ENCODE results near the gene ITGB2. TPM values are rescaled to one million over a fixed set of nuclear protein-coding genes. Genes with fewer than 3 reads are reported as not detected.

ITGB2 gene
- polyA plus RNA-seq, 1 donor, result 17.1 TPM

DNA sequence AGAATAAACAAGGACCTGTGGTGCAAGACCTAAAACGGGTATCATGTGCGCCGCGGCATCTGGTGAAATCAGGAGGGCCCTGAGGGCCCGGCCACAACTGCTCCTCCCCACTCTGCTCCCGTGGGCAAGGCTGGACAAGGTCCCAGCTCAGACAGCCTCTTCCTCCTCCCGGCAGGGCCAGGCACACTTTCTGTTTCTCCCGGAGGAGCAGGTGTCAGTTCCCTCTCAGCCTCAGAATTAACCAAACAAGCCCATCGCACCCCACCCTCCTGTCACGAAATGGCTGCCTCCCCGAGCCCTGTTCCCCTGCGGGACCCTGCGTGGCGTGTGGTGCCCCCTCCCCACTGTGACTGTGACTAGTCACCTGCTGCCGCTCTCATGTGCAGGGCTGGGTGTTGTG lies 62.4 kb downstream of the ITGB2 start:
- no peaks in the 10 kb centered on the region for H3K27me3 ChIP-seq (ENCODE audit: control insufficient read depth, insufficient read depth, low read length)
- H3K4me3 ChIP-seq (ENCODE audit: low read length), result no peak overlapping the region
- H3K27ac ChIP-seq (ENCODE audit: low read length), result no peak overlapping the region
- peaks cover 5% of the 10 kb centered on the region for H3K4me1 ChIP-seq (ENCODE audit: control insufficient read depth, insufficient read depth, low read length)
- no peak for DNase-seq
- no peaks in the 10 kb centered on the region for H3K9me3 ChIP-seq (ENCODE audit: control insufficient read depth, low read depth, low read length)
- peaks cover 86% of the 10 kb centered on the region for H3K36me3 ChIP-seq (ENCODE audit: control insufficient read depth, insufficient read depth, low read length)
- WGBS (ENCODE audit: insufficient coverage, low lambda C conversion rate), result no CpG with 5 or more reads among the region's 15 CpGs

DNA sequence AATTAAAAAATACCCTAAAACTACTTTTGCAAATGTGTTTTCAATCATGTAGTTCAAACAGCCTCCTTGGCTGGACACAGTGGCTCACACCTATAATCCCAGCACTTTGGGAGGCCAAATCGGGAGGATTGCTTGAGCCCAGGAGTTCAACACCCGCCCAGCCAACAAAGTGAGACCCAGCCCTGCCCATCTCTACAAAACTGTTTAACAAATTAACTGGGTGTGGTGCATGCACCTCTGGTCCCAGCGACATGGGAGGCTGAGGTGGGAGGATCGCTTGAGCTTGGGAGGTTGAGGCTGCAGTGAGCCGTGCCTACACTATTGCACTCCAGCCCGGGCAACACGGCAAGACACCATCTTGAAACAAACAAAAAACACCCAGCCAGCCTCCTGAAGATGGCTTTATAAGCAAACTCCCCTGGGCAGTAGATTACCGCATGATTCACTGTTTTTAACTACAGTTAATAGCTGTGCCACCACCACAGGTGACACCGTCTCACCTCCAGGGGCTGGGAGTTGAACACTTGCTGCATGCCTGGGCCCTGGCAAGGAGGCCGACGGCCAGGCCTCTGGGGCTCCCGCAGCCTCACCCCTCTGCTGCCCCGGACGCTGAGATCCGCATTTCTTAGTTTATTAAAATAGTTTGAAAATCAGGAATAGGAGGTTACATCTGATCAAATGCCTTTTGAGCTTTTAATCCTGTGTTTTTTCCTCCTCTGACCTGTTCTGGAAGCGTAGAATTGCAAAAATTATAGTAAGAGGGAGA lies 63.4 kb downstream of the ITGB2 start:
- WGBS (ENCODE audit: insufficient coverage, low lambda C conversion rate), result no CpG with 5 or more reads among the region's 16 CpGs

DNA sequence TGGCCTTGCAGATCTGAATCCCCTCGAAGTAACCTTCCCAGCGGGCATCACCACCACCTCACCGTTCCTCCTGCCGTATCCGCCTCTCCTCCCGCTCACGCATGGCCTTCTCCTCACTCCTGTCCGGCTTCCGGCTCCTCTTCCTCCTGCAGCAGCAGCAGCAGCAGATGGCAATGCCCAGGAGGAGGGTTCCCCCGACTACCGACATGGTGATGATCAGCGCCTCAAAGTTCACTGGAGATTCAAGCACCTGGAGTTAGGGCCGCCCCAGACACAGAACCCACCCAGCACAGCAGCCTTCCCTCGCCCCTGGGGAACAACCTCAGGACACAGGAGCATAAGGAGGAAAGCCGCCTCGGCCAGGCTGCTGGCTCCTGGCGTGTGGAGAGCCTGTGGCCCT lies 64.6 kb downstream of the ITGB2 start:
- no CpG with 5 or more reads among the region's 17 CpGs for WGBS (ENCODE audit: insufficient coverage, low lambda C conversion rate)
- H3K27ac ChIP-seq (ENCODE audit: low read length), result no peak overlapping the region
- H3K4me3 ChIP-seq (ENCODE audit: low read length), result no peak overlapping the region
- H3K36me3 ChIP-seq (ENCODE audit: control insufficient read depth, insufficient read depth, low read length), result peaks cover 78% of the 10 kb centered on the region
- no peak for DNase-seq
- no peaks in the 10 kb centered on the region for H3K27me3 ChIP-seq (ENCODE audit: control insufficient read depth, insufficient read depth, low read length)
- H3K4me1 ChIP-seq (ENCODE audit: control insufficient read depth, insufficient read depth, low read length), result peaks cover 16% of the 10 kb centered on the region
- H3K9me3 ChIP-seq (ENCODE audit: control insufficient read depth, low read depth, low read length), result peaks cover 2% of the 10 kb centered on the region

More for the DNA sequence above, 63.4 kb downstream of the ITGB2 start:
- peaks cover 84% of the 10 kb centered on the region for H3K36me3 ChIP-seq (ENCODE audit: control insufficient read depth, insufficient read depth, low read length)
- no peak overlapping the region for H3K4me3 ChIP-seq (ENCODE audit: low read length)
- no peaks in the 10 kb centered on the region for H3K27me3 ChIP-seq (ENCODE audit: control insufficient read depth, insufficient read depth, low read length)
- H3K27ac ChIP-seq (ENCODE audit: low read length), result no peak overlapping the region
- no peaks in the 10 kb centered on the region for H3K9me3 ChIP-seq (ENCODE audit: control insufficient read depth, low read depth, low read length)
- DNase-seq, result no peak
- H3K4me1 ChIP-seq (ENCODE audit: control insufficient read depth, insufficient read depth, low read length), result peaks cover 12% of the 10 kb centered on the region

DNA sequence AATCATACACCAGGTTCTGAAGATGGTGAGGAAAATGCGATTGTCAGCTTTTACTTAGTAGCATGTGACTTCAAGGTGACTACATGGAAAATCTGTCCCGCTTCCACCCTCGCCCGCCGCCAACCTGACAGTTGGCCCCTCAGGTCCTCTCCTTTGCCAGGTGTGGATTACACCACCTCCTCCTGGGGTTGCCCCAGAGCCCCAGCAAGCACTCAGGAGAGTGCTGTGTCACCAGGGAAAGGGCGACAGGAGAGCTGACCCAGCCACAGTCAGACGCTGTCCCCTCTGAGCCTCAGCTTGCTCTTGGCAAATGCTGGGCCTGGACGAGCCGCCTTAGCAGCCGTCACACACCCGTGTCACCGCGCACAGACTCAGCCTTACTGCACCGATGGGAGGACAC lies 65.1 kb downstream of the ITGB2 start:
- H3K4me1 ChIP-seq (ENCODE audit: control insufficient read depth, insufficient read depth, low read length), result peaks cover 22% of the 10 kb centered on the region
- H3K27me3 ChIP-seq (ENCODE audit: control insufficient read depth, insufficient read depth, low read length), result no peaks in the 10 kb centered on the region
- DNase-seq, result no peak
- no CpG with 5 or more reads among the region's 14 CpGs for WGBS (ENCODE audit: insufficient coverage, low lambda C conversion rate)
- no peak overlapping the region for H3K4me3 ChIP-seq (ENCODE audit: low read length)
- peaks cover 83% of the 10 kb centered on the region for H3K36me3 ChIP-seq (ENCODE audit: control insufficient read depth, insufficient read depth, low read length)
- no peak overlapping the region for H3K27ac ChIP-seq (ENCODE audit: low read length)
- H3K9me3 ChIP-seq (ENCODE audit: control insufficient read depth, low read depth, low read length), result peaks cover 2% of the 10 kb centered on the region

DNA sequence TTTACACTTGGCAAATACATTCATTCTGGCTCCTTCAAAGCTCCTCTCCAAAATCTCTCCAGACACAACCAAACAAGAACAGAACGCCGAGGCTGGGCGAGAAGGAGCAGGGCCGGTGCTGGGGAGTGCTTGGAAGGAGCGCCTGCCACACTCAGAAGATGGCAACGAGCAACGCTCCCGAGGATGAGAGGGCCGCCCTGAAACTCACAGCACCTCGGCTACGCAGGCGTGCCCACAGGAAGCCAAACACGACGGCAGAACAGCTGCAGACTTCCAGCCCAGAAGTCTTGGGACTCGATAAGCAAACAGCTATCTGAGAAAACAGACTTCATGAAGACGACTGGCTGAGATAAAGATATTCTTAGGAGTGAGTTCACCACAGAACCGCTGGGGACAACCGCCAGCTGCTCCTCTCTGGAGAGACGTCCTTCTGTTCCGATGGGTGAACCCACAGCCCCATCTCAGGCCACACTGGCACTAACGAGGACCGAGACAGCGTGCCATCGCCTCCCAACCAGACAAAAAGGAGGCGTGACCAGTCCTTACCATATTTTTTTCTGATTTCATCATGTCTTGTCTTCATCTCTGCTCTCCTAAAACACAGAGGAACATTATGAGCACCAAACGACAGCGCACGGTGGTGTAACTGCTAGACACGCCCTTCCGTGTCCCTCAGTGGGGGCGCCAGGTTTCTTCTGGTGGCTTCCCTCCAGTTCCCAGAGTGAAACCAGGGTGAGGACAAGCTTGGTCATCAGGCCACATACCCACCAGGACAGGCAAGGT lies 65.8 kb downstream of the ITGB2 start:
- H3K4me1 ChIP-seq (ENCODE audit: control insufficient read depth, insufficient read depth, low read length), result peaks cover 29% of the 10 kb centered on the region
- DNase-seq, result no peak
- no peaks in the 10 kb centered on the region for H3K27me3 ChIP-seq (ENCODE audit: control insufficient read depth, insufficient read depth, low read length)
- WGBS (ENCODE audit: insufficient coverage, low lambda C conversion rate), result no CpG with 5 or more reads among the region's 31 CpGs
- H3K4me3 ChIP-seq (ENCODE audit: low read length), result no peak overlapping the region
- H3K36me3 ChIP-seq (ENCODE audit: control insufficient read depth, insufficient read depth, low read length), result peaks cover 82% of the 10 kb centered on the region
- peaks cover 2% of the 10 kb centered on the region for H3K9me3 ChIP-seq (ENCODE audit: control insufficient read depth, low read depth, low read length)
- H3K27ac ChIP-seq (ENCODE audit: low read length), result no peak overlapping the region

DNA sequence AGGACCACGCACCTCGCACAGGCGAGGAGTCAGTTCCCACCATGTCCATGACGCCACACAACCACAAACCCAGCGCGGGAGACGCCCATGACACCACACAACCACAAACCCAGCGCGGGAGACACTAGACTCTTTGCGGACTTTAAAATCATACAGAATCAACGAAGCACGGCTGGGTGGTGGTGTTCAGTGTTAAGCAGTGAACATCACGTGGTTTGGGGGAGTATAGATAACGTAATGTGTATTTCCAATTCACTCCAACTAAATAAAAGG lies 66.4 kb downstream of the ITGB2 start:
- H3K27ac ChIP-seq (ENCODE audit: low read length), result no peak overlapping the region
- no CpG with 5 or more reads among the region's 14 CpGs for WGBS (ENCODE audit: insufficient coverage, low lambda C conversion rate)

DNA sequence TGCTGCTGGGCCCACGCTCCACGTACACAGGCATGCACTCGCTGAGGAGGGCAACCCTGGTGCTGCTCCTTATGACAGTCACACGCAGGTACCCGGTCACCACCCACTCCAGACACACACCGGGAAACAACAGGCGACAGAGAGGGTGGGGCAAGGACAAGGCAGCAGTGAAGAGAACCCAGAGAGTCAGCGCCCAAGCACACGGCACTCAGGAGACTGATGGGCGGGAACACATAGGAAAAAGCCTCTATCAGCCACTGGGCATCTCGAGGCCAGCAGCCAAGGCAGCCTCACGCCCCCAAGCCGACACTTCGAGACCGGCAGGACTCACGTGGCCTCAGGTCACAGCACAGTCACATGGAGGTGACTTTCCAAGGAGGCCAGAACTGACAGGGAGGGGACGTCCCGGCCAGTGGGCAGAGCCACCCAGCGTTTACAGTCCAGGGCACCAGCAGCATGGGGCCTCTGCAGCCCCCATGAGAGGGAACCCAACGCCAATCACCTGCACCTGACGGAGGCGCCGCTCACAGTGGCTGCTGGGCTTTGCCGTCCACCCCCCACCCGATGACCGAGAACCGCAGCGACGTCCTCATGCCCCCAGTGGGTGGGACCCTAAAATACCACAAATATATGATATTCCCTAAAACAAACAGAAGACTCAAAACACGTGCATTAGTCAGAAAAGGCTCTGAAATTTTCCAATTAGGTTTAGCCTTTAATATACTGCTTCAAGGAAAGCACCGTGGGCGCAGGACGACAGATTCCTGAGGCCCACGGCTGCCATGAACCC lies 66.9 kb downstream of the ITGB2 start:
- Histone ChIP-seq H3K36me3 (ENCODE audit: control insufficient read depth, insufficient read depth, low read length) (peaks cover 78% of the 10 kb centered on the region), H3K4me1 (ENCODE audit: control insufficient read depth, insufficient read depth, low read length) (peaks cover 35% of the 10 kb centered on the region), H3K27ac (ENCODE audit: low read length) (no peak overlapping the region), H3K9me3 (ENCODE audit: control insufficient read depth, low read depth, low read length) (peaks cover 7% of the 10 kb centered on the region), H3K27me3 (ENCODE audit: control insufficient read depth, insufficient read depth, low read length) (no peaks in the 10 kb centered on the region), H3K4me3 (ENCODE audit: low read length) (no peak overlapping the region)
- WGBS (ENCODE audit: insufficient coverage, low lambda C conversion rate), result 40% methylated on average over 1 of the region's 34 CpGs
- peak in 1 of 2 donors; percentile 37 for DNase-seq

More for the DNA sequence above, 66.4 kb downstream of the ITGB2 start:
- H3K27me3 ChIP-seq (ENCODE audit: control insufficient read depth, insufficient read depth, low read length), result no peaks in the 10 kb centered on the region
- no peak for DNase-seq
- peaks cover 30% of the 10 kb centered on the region for H3K4me1 ChIP-seq (ENCODE audit: control insufficient read depth, insufficient read depth, low read length)
- H3K36me3 ChIP-seq (ENCODE audit: control insufficient read depth, insufficient read depth, low read length), result peaks cover 78% of the 10 kb centered on the region
- peaks cover 2% of the 10 kb centered on the region for H3K9me3 ChIP-seq (ENCODE audit: control insufficient read depth, low read depth, low read length)
- no peak overlapping the region for H3K4me3 ChIP-seq (ENCODE audit: low read length)

DNA sequence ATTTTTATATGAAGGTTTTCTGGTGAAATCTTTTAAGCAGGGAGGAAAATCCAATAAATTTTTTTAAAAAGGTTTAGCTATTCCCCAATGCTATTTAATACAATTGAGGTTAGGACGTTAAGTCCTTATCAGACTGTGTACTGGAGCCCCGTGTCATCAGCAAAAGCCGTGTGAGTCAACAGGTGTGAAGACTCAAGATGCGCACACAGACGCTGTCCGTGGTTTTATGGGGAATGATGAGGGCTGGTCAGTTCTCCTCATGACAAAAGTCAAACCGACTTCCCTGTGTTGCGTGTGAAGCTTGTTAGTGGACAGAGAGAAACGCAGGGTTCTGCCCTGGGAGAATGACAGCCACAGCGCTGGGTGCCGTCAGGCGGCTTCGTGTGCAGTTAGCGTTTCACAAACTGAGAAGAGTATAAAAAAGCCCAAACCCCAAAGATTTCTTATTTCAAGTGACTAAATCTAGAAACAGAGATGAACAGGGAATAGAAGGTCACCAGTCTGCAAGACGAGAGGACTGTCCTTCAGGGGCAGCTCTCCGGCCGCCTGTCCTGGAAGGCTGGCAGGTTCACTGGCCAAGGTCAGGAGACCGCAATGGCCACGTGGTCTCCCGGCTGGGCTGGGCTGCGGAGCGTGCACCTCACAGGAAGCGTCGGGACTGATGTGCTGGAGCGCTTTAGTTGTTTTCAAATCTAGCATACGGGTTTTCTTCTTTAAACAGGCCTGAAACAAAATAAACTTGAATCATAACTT lies 69.6 kb downstream of the ITGB2 start:
- H3K27ac ChIP-seq (ENCODE audit: low read length), result peak overlapping the region; percentile 93
- WGBS (ENCODE audit: insufficient coverage, low lambda C conversion rate), result no CpG with 5 or more reads among the region's 26 CpGs
- no peaks in the 10 kb centered on the region for H3K27me3 ChIP-seq (ENCODE audit: control insufficient read depth, insufficient read depth, low read length)
- no peak overlapping the region for H3K4me3 ChIP-seq (ENCODE audit: low read length)
- no peak for DNase-seq
- H3K36me3 ChIP-seq (ENCODE audit: control insufficient read depth, insufficient read depth, low read length), result peaks cover 55% of the 10 kb centered on the region
- H3K4me1 ChIP-seq (ENCODE audit: control insufficient read depth, insufficient read depth, low read length), result peaks cover 60% of the 10 kb centered on the region
- H3K9me3 ChIP-seq (ENCODE audit: control insufficient read depth, low read depth, low read length), result peaks cover 8% of the 10 kb centered on the region

DNA sequence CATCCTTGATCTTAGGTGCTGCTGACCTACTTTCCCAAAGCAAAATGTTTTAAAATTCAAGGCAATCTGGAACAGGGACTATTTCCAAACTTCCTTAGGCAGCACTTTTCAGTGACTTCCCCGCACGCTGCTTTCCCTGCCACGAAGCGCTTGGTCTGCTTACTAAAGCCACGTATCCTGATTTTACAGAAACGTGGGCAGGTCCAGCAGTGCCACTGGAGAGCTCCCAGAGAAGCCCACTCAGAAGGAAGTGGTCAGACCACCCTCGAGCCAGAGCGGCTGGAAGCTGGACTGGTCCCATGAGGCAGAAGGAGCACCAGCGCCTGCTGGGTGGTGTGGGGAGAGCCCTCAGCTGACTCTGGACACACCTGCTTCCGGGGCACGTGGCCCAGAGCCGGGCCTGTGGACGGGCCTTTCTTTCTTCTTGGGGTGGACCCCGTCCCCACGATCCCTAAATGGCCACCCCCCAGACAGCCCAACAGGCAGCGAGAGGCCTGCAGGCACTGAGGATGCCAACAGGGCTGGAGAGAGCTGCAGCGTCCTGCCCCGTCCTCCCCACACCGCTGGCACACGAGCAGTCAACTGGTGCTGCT lies 70.4 kb downstream of the ITGB2 start:
- peaks cover 11% of the 10 kb centered on the region for H3K9me3 ChIP-seq (ENCODE audit: control insufficient read depth, low read depth, low read length)
- peaks cover 67% of the 10 kb centered on the region for H3K4me1 ChIP-seq (ENCODE audit: control insufficient read depth, insufficient read depth, low read length)
- no CpG with 5 or more reads among the region's 20 CpGs for WGBS (ENCODE audit: insufficient coverage, low lambda C conversion rate)
- no peak for DNase-seq
- peak overlapping the region; percentile 93 for H3K27ac ChIP-seq (ENCODE audit: low read length)
- no peaks in the 10 kb centered on the region for H3K27me3 ChIP-seq (ENCODE audit: control insufficient read depth, insufficient read depth, low read length)
- no peak overlapping the region for H3K4me3 ChIP-seq (ENCODE audit: low read length)
- peaks cover 47% of the 10 kb centered on the region for H3K36me3 ChIP-seq (ENCODE audit: control insufficient read depth, insufficient read depth, low read length)
